ENCODE data around the gene RCN1. TPM values are rescaled to one million over a fixed set of nuclear protein-coding genes. Genes with fewer than 3 reads are reported as not detected.

The RCN1 gene
- total RNA-seq, 4 donors from 2014 or later: 20.3 to 40.0 (median 29.4) TPM

GRCh38 chr11:32103941-32104340 lies 13.1 kb downstream of the RCN1 start:
- WGBS, 2 donors: 84 to 88% methylated on average over 5 of the region's 5 CpGs
- H3K4me3 ChIP-seq (ENCODE audit: low read depth, poor library complexity, severe bottlenecking): no peak overlapping the region
- TF ChIP-seq POLR2A (IDR thresholded peaks at IDR 0.05): no peak
- no peak for TF ChIP-seq CTCF (IDR thresholded peaks at IDR 0.05)
- intact Hi-C loops (cut with DNase I; ENCODE audit: low total_unique reads): no loop called here
- no peak for DNase-seq (ENCODE audit: low spot score in 2 of 2)

DNA sequence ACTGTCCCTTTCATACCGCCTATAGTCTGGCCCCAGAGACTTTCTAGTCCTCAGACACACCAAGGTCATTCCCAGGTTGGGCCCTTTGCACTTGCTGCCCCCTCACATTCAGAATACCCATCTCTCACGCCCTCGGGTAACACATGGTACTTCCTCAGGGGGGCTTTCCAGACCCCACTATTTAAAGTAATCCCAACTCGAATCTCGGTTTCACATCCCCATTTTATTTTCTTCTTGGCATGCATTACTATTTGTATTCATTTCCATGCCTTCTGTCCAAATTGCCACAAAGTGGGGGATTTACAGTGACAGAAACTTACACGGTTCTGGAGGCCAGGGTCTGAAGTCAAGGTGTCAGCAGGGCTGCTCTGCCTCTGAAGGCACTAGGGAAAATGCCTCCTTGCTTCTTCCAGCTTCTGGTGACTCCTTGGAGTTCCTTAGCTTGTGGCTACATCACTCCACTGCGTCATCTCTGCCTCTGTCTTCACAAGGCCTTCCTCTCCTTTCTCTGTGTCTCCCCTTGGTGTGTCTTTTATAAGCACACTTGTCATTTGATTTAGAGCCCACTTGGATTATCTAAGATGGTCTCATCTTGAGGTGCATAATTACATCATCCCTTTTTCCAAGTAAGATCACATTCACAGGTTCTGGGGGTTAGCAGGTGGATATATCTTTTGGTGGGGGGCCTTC lies 15.1 kb downstream of the RCN1 start:
- no peak for DNase-seq (ENCODE audit: low spot score in 2 of 2)
- H3K4me3 ChIP-seq (ENCODE audit: low read depth, poor library complexity, severe bottlenecking): no peak overlapping the region
- intact Hi-C loops (cut with DNase I; ENCODE audit: low total_unique reads): no loop called here
- WGBS, 2 donors: 82 to 84% methylated on average over 7 of the region's 7 CpGs
- TF ChIP-seq CTCF (IDR thresholded peaks at IDR 0.05) (no peak), POLR2A (IDR thresholded peaks at IDR 0.05) (no peak)

DNA sequence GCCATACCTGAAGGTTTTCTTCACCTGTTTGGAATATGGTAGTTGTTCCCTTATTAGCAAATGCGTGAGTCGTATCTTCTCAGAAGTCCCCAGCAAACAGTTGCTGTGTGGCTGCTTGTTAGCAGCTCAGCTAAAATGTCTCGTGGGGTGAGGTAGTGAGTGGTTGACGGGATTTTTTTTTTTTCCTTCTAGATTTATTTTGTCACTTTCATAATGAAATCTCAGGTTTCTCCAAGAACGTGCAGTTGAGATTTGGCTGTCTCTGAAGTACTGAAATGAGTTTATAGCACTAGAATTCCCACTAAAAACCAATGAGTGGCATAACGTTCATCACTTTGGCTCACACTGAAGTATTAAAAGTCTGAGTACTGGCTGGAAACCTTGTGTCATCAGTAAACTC lies 16.8 kb downstream of the RCN1 start:
- no peak for TF ChIP-seq CTCF (IDR thresholded peaks at IDR 0.05)
- 80 to 82% methylated on average over 6 of the region's 6 CpGs for WGBS, 2 donors
- DNase-seq (ENCODE audit: low spot score in 2 of 2): no peak
- intact Hi-C loops (cut with DNase I; ENCODE audit: low total_unique reads): no loop called here
- no peak overlapping the region for H3K4me3 ChIP-seq (ENCODE audit: low read depth, poor library complexity, severe bottlenecking)

- TF ChIP-seq POLR2A (IDR thresholded peaks at IDR 0.05): no peak
- TF ChIP-seq CTCF (IDR thresholded peaks at IDR 0.05): no peak
- no peak for DNase-seq (ENCODE audit: low spot score in 2 of 2)
- intact Hi-C loops (cut with DNase I; ENCODE audit: low total_unique reads): no loop called here
These were observed 17.7 kb downstream of the RCN1 start for GRCh38 chr11:32108576-32108975.

DNA sequence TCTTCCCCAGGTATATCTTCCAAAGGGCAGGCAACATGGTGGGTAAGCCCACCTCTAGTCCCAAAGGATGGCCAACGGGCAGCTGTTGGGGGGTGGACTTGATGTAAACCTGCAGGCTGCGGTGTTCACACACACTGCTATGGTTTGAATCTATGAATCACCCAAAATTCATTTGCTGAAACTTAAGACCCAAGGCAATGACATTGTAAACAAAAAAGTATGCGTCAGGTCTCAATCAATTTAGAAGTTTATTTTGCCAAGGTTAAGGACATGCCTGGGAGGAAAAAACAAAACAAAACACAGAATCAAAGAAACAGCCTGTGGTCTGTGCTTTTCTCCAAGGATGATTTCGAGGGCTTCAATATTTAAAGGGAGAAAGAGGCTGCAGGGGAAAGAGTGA lies 18.3 kb downstream of the RCN1 start:
- no peak for TF ChIP-seq CTCF (IDR thresholded peaks at IDR 0.05)
- no peak for TF ChIP-seq POLR2A (IDR thresholded peaks at IDR 0.05)

More at GRCh38 chr11:32108576-32108975, 17.7 kb downstream of the RCN1 start:
- H3K4me3 ChIP-seq (ENCODE audit: low read depth, poor library complexity, severe bottlenecking): no peak overlapping the region

GRCh38 chr11:32109592-32109991 lies 18.7 kb downstream of the RCN1 start:
- 92 to 97% methylated on average over 6 of the region's 6 CpGs for WGBS, 2 donors
- no peak for DNase-seq (ENCODE audit: low spot score in 2 of 2)
- intact Hi-C loops (cut with DNase I; ENCODE audit: low total_unique reads): no loop called here

More for the DNA sequence above, 18.3 kb downstream of the RCN1 start:
- intact Hi-C loops (cut with DNase I; ENCODE audit: low total_unique reads): no loop called here
- 84 to 87% methylated on average over 4 of the region's 4 CpGs for WGBS, 2 donors
- no peak for DNase-seq (ENCODE audit: low spot score in 2 of 2)
- H3K4me3 ChIP-seq (ENCODE audit: low read depth, poor library complexity, severe bottlenecking): no peak overlapping the region

More at GRCh38 chr11:32109592-32109991, 18.7 kb downstream of the RCN1 start:
- H3K4me3 ChIP-seq (ENCODE audit: low read depth, poor library complexity, severe bottlenecking): no peak overlapping the region
- TF ChIP-seq POLR2A (IDR thresholded peaks at IDR 0.05) (no peak), CTCF (IDR thresholded peaks at IDR 0.05) (no peak)
